Adrenal gland (tissue), 12 donors: ENCODE results near the gene PSORS1C1. TPM values are rescaled to one million over a fixed set of nuclear protein-coding genes. Genes with fewer than 3 reads are reported as not detected.
A peak's percentile ranks its signal among the peaks of the same experiment; 100 is the strongest.

Experiments used
- DNase-seq, 7 donors: peaks; one replicate each; pipeline ENCODE4 v3.0.0-alpha.2; 2019 to 2020
- H3K27ac ChIP-seq, 5 donors: fragments of 200-600 bp; sonication (generic) in 4 of 5; 1 replicate in 3 of 5; 2 replicates in 2 of 5; pipeline versions ENCODE4 v1.5.1 to v1.8.0; 2016 to 2020; ENCODE audit warnings: mild to moderate bottlenecking in 1 of 5
- H3K27me3 ChIP-seq: fragments of 200-600 bp; 2 replicates; pipeline ENCODE4 v1.8.0; 2021
- H3K36me3 ChIP-seq, 2 donors: fragments of 200-600 bp; replicated peaks in 1 of 2; 1 replicate in 1 of 2; 2 replicates in 1 of 2; pipeline versions ENCODE4 v1.5.1 to v1.8.0; 2018 to 2022
- H3K4me1 ChIP-seq, 2 donors: fragments of 200-600 bp; replicated peaks in 1 of 2; 1 replicate in 1 of 2; 2 replicates in 1 of 2; pipeline versions ENCODE4 v1.5.1 to v1.8.0; 2018 to 2021
- H3K4me3 ChIP-seq, 4 donors: fragments of 200-600 bp; sonication (generic) in 3 of 4; one replicate each; pipeline ENCODE4 v1.5.1; 2016 to 2018
- H3K9me3 ChIP-seq, 3 donors: fragments of 200-600 bp; sonication (generic) in 1 of 3; replicated peaks in 1 of 3; 1 replicate in 2 of 3; 2 replicates in 1 of 3; pipeline versions ENCODE4 v1.5.1 to v1.8.0; 2016 to 2021
- CTCF ChIP-seq, 6 experiments: fragments of 450-650 bp in 4 of 6; fragments of 200-600 bp in 2 of 6; sonication (generic) in 1 of 6; IDR thresholded peaks; 1 replicate in 5 of 6; 2 replicates in 1 of 6; pipeline versions ENCODE4 v1.5.1 to v1.8.0; 2016 to 2021; ENCODE audit warnings: antibody characterized with exemption in 6 of 6, mild to moderate bottlenecking in 2 of 6, moderate library complexity in 1 of 6
- POLR2A ChIP-seq, 2 donors: fragments of 450-650 bp; IDR thresholded peaks; one replicate each; pipeline ENCODE4 v1.6.1; 2017; ENCODE audit warnings: antibody characterized with exemption in 2 of 2, mild to moderate bottlenecking in 2 of 2, moderate library complexity in 1 of 2
- WGBS, 4 donors: extraction: QIAGEN DNeasy Blood & Tissue Kit in 2 of 4; methylation state at CpG; one replicate each; pipeline versions ENCODE4 v1.1.5 to v1.1.7; 2013 to 2017; 5-methylcytosine and 5-hydroxymethylcytosine counted together
- intact Hi-C, 2 donors: fragments of 100-400 bp; cut with DNase I; formaldehyde crosslinking; loops; one replicate each; pipeline versions ENCODE4 v1.14.1 to v1.15.0; 2022 to 2023
- polyA plus RNA-seq, 3 donors: library from polyadenylated mRNA; stranded (reverse); fragments of 200-250 nt in 2 of 3; fragments of 350-450 nt in 1 of 3; fragmentation: Illumina TruSeq in 1 of 3; extraction: RNeasy Lipid Tissue Mini Kit (QIAGEN cat#74804) in 1 of 3; gene quantifications; one replicate each; pipeline ENCODE4 v1.2.3, GENCODE V29; 2013 to 2014
- total RNA-seq, 9 donors: library from RNA; depleted of rRNA in 4 of 9; stranded (reverse); fragments of >200 nt in 4 of 9; fragments of 120-200 nt in 1 of 9; fragmentation: NEBNext Ultra II Directional in 1 of 9; extraction: Animal tissue kit (Norgen Biotek cat#: 25700) in 1 of 9; gene quantifications; one replicate each; pipeline versions ENCODE4 v1.1.0 to v1.2.4, GENCODE V29; 2013 to 2023
- donor health status: healthy with polysubstance abuse.
- donor health status: Bipolar disorder and iron deficiency.
- donor health status: DM: yes; HTN: yes; CAD: no.
- donor health status: DM: no; HTN: no; CAD: no.
- donor health status: DM: no; HTN: no; CAD: no.
- donor health status: DM: yes; HTN: yes; CAD: no.

Gene PSORS1C1
- total and polyA plus RNA-seq, 12 donors, result 0.06 to 5.1 (median 0.61) TPM

GRCh38 chr6:31114970-31115849, 610 bp downstream of the PSORS1C1 start:
- Histone ChIP-seq H3K27me3 (peaks cover 4% of the 10 kb centered on the region), H3K4me3 (peak overlapping the region in 1 of 4 donors; percentile 31), H3K27ac (peak overlapping the region in 1 of 5 donors; percentile 68), H3K36me3 (no peaks in the 10 kb centered on the region), H3K4me1 (no peaks in the 10 kb centered on the region), H3K9me3 (no peaks in the 10 kb centered on the region)
- WGBS, 4 donors, result 62 to 68% (median 63%) methylated on average over 9 of the region's 9 CpGs
- intact Hi-C loops, result no loop called here
- DNase-seq, result peak in 1 of 7 donors; percentile 16
- peak in 1 of 6 experiments; percentile 15 for TF ChIP-seq CTCF (IDR thresholded peaks at IDR 0.05)
- TF ChIP-seq POLR2A (IDR thresholded peaks at IDR 0.05), result no peak

- Histone ChIP-seq H3K4me1 (no peaks in the 10 kb centered on the region), H3K27ac (no peak overlapping the region), H3K36me3 (no peaks in the 10 kb centered on the region), H3K9me3 (no peaks in the 10 kb centered on the region), H3K27me3 (no peaks in the 10 kb centered on the region), H3K4me3 (no peak overlapping the region)
- intact Hi-C loops, result no loop called here
- TF ChIP-seq CTCF (IDR thresholded peaks at IDR 0.05), result no peak
- no peak for TF ChIP-seq POLR2A (IDR thresholded peaks at IDR 0.05)
- WGBS, 4 donors, result 80 to 96% (median 91%) methylated on average over 6 to 12 of the region's 12 CpGs
- no peak for DNase-seq
These were observed 1.5 kb downstream of the PSORS1C1 start for GRCh38 chr6:31115941-31116560.

- H3K9me3 ChIP-seq, result no peaks in the 10 kb centered on the region
- 75 to 82% (median 78%) methylated on average over 16 to 19 of the region's 19 CpGs for WGBS, 4 donors
- H3K4me3 ChIP-seq, result no peak overlapping the region
- DNase-seq, result peak in 1 of 7 donors; percentile 7
- no peaks in the 10 kb centered on the region for H3K27me3 ChIP-seq
- H3K27ac ChIP-seq, result no peak overlapping the region
- H3K4me1 ChIP-seq, result no peaks in the 10 kb centered on the region
- intact Hi-C loops, result no loop called here
- H3K36me3 ChIP-seq, result no peaks in the 10 kb centered on the region
- TF ChIP-seq POLR2A (IDR thresholded peaks at IDR 0.05), result no peak
- no peak for TF ChIP-seq CTCF (IDR thresholded peaks at IDR 0.05)
These were observed 2.2 kb downstream of the PSORS1C1 start for GRCh38 chr6:31116661-31117385.

GRCh38 chr6:31118178-31118577, 3.6 kb downstream of the PSORS1C1 start:
- H3K27ac ChIP-seq, result no peak overlapping the region
- peaks cover 0 to 5% of the 10 kb centered on the region in 2 donors for H3K4me1 ChIP-seq
- no peaks in the 10 kb centered on the region for H3K36me3 ChIP-seq
- no peak overlapping the region for H3K4me3 ChIP-seq
- DNase-seq, result no peak
- TF ChIP-seq CTCF (IDR thresholded peaks at IDR 0.05) (no peak), POLR2A (IDR thresholded peaks at IDR 0.05) (no peak)
- intact Hi-C loops, result no loop called here
- 73 to 90% (median 80%) methylated on average over 5 to 7 of the region's 7 CpGs for WGBS, 4 donors
- H3K27me3 ChIP-seq, result no peaks in the 10 kb centered on the region
- no peaks in the 10 kb centered on the region for H3K9me3 ChIP-seq
